ENCODE results near the gene CD302. TPM values are rescaled to one million over a fixed set of nuclear protein-coding genes. Genes with fewer than 3 reads are reported as not detected.

The CD302 gene
- polyA plus RNA-seq, 1 donor (not counting 4 experiments of a cell fraction or from before 2014, with no cell fraction given) = 0.20 TPM

GRCh38 chr2:159793326-159793725 is 4.7 kb downstream of the CD302 start:
- Histone ChIP-seq H3K4me2 (ENCODE audit: control insufficient read depth, extremely low read depth, insufficient read depth, low read depth, low read length) (no peak overlapping the region), H2AFZ (ENCODE audit: control insufficient read depth, low read length) (no peak overlapping the region), H3K36me3 (ENCODE audit: control insufficient read depth in 2 of 2, extremely low read depth in 1 of 2, insufficient read depth in 2 of 2, low read length in 2 of 2) (no peaks in the 10 kb centered on the region), H3K9ac (ENCODE audit: control insufficient read depth, extremely low read depth, insufficient read depth, low read length) (no peak overlapping the region), H3K27me3 (ENCODE audit: control insufficient read depth, extremely low read depth, insufficient read depth, low read length) (peaks cover 8% of the 10 kb centered on the region), H4K20me1 (ENCODE audit: control insufficient read depth, extremely low read depth, insufficient read depth, low read length) (no peaks in the 10 kb centered on the region), H3K9me1 (ENCODE audit: control insufficient read depth, extremely low read depth, insufficient read depth, low read length) (no peaks in the 10 kb centered on the region), H3K79me2 (ENCODE audit: control insufficient read depth, insufficient read depth, low read length) (no peaks in the 10 kb centered on the region), H3K27ac (ENCODE audit: control insufficient read depth, insufficient read depth, low read length) (no peak overlapping the region), H3K9me3 (ENCODE audit: control insufficient read depth, low read depth, low read length) (no peaks in the 10 kb centered on the region), H3K4me1 (ENCODE audit: control insufficient read depth, extremely low read depth, insufficient read depth, low read length) (peaks cover 4% of the 10 kb centered on the region), H3K4me3 (ENCODE audit: control insufficient read depth in 2 of 3, extremely low read depth in 1 of 3, insufficient read depth in 2 of 3, low read depth in 1 of 3, low read length in 3 of 3) (no peak overlapping the region)
- no peak for DNase-seq (ENCODE audit: low read depth, low spot score)
- no peak for FAIRE-seq
- dilution Hi-C loops (cut with MboI; ENCODE audit: extremely low pct_ligation_motif_present, low sequenced_read_pairs) = no loop called here
- TF ChIP-seq CTCF (optimal IDR thresholded peaks at IDR 0.05 in 1 of 3, IDR thresholded peaks at IDR 0.05 in 1 of 3, conservative IDR thresholded peaks at IDR 0.05 in 1 of 3; ENCODE audit: extremely low read depth in 1 of 3, insufficient read depth in 2 of 3, low read length in 3 of 3) (no peak), EZH2 (IDR thresholded peaks at IDR 0.05; ENCODE audit: low read length) (no peak)

GRCh38 chr2:159792599-159792998 is 5.4 kb downstream of the CD302 start:
- H4K20me1 ChIP-seq (ENCODE audit: control insufficient read depth, extremely low read depth, insufficient read depth, low read length) = no peaks in the 10 kb centered on the region
- H3K27me3 ChIP-seq (ENCODE audit: control insufficient read depth, extremely low read depth, insufficient read depth, low read length) = peaks cover 1% of the 10 kb centered on the region
- H3K4me1 ChIP-seq (ENCODE audit: control insufficient read depth, extremely low read depth, insufficient read depth, low read length) = peaks cover 4% of the 10 kb centered on the region
- no peaks in the 10 kb centered on the region for H3K79me2 ChIP-seq (ENCODE audit: control insufficient read depth, insufficient read depth, low read length)
- H3K4me2 ChIP-seq (ENCODE audit: control insufficient read depth, extremely low read depth, insufficient read depth, low read depth, low read length) = no peak overlapping the region
- no peaks in the 10 kb centered on the region for H3K9me3 ChIP-seq (ENCODE audit: control insufficient read depth, low read depth, low read length)
- dilution Hi-C loops (cut with MboI; ENCODE audit: extremely low pct_ligation_motif_present, low sequenced_read_pairs) = no loop called here
- H3K9ac ChIP-seq (ENCODE audit: control insufficient read depth, extremely low read depth, insufficient read depth, low read length) = no peak overlapping the region
- H3K27ac ChIP-seq (ENCODE audit: control insufficient read depth, insufficient read depth, low read length) = no peak overlapping the region
- H3K9me1 ChIP-seq (ENCODE audit: control insufficient read depth, extremely low read depth, insufficient read depth, low read length) = no peaks in the 10 kb centered on the region
- no peak for DNase-seq (ENCODE audit: low read depth, low spot score)
- no peak for FAIRE-seq
- H3K36me3 ChIP-seq (ENCODE audit: control insufficient read depth in 2 of 2, extremely low read depth in 1 of 2, insufficient read depth in 2 of 2, low read length in 2 of 2) = no peaks in the 10 kb centered on the region
- TF ChIP-seq CTCF (optimal IDR thresholded peaks at IDR 0.05 in 1 of 3, IDR thresholded peaks at IDR 0.05 in 1 of 3, conservative IDR thresholded peaks at IDR 0.05 in 1 of 3; ENCODE audit: extremely low read depth in 1 of 3, insufficient read depth in 2 of 3, low read length in 3 of 3) = no peak
- TF ChIP-seq EZH2 (IDR thresholded peaks at IDR 0.05; ENCODE audit: low read length) = no peak
- H3K4me3 ChIP-seq (ENCODE audit: control insufficient read depth in 2 of 3, extremely low read depth in 1 of 3, insufficient read depth in 2 of 3, low read depth in 1 of 3, low read length in 3 of 3) = no peak overlapping the region
- no peak overlapping the region for H2AFZ ChIP-seq (ENCODE audit: control insufficient read depth, low read length)
